ENCODE data around the gene TNFRSF13B.
"Not testable (repeated sequence)": the region's sequence is repeated elsewhere in the genome, so short reads cannot be mapped to it uniquely, and the experiment has no call there.

The TNFRSF13B gene

GRCh38 chr17:16906680-16907079 lies 65.2 kb downstream of the TNFRSF13B start:
- DNase-seq, result no peak

GRCh38 chr17:16905593-16906191 lies 66.2 kb downstream of the TNFRSF13B start:
- no peak for DNase-seq

GRCh38 chr17:16903070-16903469 lies 68.8 kb downstream of the TNFRSF13B start:
- DNase-seq, result not testable (repeated sequence)

- no peak for DNase-seq
Measured at GRCh38 chr17:16900288-16900882, 71.5 kb downstream of the TNFRSF13B start.

- not testable (repeated sequence) for DNase-seq
Measured at GRCh38 chr17:16897211-16897896, 74.6 kb downstream of the TNFRSF13B start.

- DNase-seq, result not testable (repeated sequence)
Measured at GRCh38 chr17:16896235-16896634, 75.7 kb downstream of the TNFRSF13B start.

- DNase-seq, result not testable (repeated sequence)
Measured at GRCh38 chr17:16893527-16893926, 78.4 kb downstream of the TNFRSF13B start.

GRCh38 chr17:16892876-16893454 lies 79.0 kb downstream of the TNFRSF13B start:
- DNase-seq, result not testable (repeated sequence)

GRCh38 chr17:16889088-16889465 lies 82.8 kb downstream of the TNFRSF13B start:
- DNase-seq, result no peak

Data from CD4-positive, alpha-beta T cell treated with Interleukin-1 beta for 1 hour (primary cell).